MM.1S (cell line): ENCODE measurements around the gene EXOC7.

Experiments
- EZH2 ChIP-seq: fragments of 300-600 bp; sonication (generic); optimal IDR thresholded peaks from 2 replicates; pipeline ENCODE3; 2017; ENCODE audit warnings: low read depth, mild to moderate bottlenecking, antibody characterized with exemption, low read length, mixed read lengths
- EZH2phosphoT487 ChIP-seq: fragments of 300-600 bp; sonication (generic); IDR thresholded peaks from 2 replicates; pipeline ENCODE4 v1.6.1; 2018; ENCODE audit warnings: antibody characterized with exemption, low read length
- TF ChIP-seq, protein P1 (sequence below): fragments of 300-600 bp; sonication (generic); IDR thresholded peaks from 2 replicates; pipeline ENCODE4 v1.5.1; 2016; ENCODE audit warnings: antibody characterized with exemption, low read length, mixed read lengths

- TF ChIP-seq, protein P1, sequence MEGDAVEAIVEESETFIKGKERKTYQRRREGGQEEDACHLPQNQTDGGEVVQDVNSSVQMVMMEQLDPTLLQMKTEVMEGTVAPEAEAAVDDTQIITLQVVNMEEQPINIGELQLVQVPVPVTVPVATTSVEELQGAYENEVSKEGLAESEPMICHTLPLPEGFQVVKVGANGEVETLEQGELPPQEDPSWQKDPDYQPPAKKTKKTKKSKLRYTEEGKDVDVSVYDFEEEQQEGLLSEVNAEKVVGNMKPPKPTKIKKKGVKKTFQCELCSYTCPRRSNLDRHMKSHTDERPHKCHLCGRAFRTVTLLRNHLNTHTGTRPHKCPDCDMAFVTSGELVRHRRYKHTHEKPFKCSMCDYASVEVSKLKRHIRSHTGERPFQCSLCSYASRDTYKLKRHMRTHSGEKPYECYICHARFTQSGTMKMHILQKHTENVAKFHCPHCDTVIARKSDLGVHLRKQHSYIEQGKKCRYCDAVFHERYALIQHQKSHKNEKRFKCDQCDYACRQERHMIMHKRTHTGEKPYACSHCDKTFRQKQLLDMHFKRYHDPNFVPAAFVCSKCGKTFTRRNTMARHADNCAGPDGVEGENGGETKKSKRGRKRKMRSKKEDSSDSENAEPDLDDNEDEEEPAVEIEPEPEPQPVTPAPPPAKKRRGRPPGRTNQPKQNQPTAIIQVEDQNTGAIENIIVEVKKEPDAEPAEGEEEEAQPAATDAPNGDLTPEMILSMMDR, result no peak
- TF ChIP-seq EZH2 (no peak), EZH2phosphoT487 (no peak)
Observed at GRCh38 chr17:76107509-76107908, 3.9 kb upstream of the EXOC7 start.
